ENCODE data around the gene LRIG2.

DNA sequence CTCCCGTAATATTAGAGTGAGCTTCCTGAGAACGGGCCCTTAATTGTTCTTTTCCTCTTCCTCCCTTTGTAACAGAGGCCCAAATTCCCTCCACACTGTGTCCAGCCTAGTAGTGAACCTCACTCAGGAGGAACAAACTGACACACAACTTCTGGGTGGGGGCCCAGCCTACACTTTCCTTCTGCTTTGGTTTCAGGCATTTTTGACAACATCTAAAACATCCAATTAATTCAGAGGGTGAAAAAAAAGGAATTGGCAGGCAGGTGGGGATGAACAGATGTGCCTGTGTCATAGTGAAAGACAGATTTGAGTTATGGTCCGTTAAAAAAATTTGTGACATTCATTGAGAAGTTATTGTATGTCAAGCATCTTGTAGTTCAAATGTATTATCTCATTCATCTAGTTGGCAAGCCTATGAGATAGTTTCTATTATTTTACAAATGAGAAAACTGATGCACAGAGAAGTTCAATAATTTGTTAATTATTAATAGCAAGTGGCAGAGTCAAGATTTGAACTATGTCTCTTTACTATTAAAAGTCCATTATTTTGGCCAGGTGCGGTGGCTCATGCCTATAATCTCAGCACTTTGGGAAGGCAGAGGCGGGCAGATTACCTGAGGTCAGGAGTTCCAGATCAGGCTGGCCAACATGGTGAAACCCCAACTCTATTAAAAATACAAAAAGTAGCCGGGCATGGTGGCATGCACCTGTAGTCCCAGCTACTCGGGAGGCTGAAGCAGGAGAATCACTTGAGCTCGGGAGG is 41.6 kb upstream of the LRIG2 start:
- TF ChIP-seq, protein P1, sequence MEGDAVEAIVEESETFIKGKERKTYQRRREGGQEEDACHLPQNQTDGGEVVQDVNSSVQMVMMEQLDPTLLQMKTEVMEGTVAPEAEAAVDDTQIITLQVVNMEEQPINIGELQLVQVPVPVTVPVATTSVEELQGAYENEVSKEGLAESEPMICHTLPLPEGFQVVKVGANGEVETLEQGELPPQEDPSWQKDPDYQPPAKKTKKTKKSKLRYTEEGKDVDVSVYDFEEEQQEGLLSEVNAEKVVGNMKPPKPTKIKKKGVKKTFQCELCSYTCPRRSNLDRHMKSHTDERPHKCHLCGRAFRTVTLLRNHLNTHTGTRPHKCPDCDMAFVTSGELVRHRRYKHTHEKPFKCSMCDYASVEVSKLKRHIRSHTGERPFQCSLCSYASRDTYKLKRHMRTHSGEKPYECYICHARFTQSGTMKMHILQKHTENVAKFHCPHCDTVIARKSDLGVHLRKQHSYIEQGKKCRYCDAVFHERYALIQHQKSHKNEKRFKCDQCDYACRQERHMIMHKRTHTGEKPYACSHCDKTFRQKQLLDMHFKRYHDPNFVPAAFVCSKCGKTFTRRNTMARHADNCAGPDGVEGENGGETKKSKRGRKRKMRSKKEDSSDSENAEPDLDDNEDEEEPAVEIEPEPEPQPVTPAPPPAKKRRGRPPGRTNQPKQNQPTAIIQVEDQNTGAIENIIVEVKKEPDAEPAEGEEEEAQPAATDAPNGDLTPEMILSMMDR (IDR thresholded peaks at IDR 0.05 in 2 of 3, conservative IDR thresholded peaks at IDR 0.05 in 1 of 3; ENCODE audit: borderline replicate concordance in 1 of 3, insufficient read depth in 1 of 3, low read depth in 2 of 3, low read length in 2 of 3) = no peak
- TF ChIP-seq POLR2A (IDR thresholded peaks at IDR 0.05; ENCODE audit: borderline replicate concordance, extremely low read depth, insufficient read depth, insufficient read length) = no peak
- no peak for TF ChIP-seq POLR2AphosphoS5 (IDR thresholded peaks at IDR 0.05; ENCODE audit: low read depth, low read length)
- TF ChIP-seq CEBPB (IDR thresholded peaks at IDR 0.05; ENCODE audit: low read depth) = no peak
- no peak for TF ChIP-seq SIN3A (IDR thresholded peaks at IDR 0.05; ENCODE audit: low read depth)
- TF ChIP-seq, protein P2, sequence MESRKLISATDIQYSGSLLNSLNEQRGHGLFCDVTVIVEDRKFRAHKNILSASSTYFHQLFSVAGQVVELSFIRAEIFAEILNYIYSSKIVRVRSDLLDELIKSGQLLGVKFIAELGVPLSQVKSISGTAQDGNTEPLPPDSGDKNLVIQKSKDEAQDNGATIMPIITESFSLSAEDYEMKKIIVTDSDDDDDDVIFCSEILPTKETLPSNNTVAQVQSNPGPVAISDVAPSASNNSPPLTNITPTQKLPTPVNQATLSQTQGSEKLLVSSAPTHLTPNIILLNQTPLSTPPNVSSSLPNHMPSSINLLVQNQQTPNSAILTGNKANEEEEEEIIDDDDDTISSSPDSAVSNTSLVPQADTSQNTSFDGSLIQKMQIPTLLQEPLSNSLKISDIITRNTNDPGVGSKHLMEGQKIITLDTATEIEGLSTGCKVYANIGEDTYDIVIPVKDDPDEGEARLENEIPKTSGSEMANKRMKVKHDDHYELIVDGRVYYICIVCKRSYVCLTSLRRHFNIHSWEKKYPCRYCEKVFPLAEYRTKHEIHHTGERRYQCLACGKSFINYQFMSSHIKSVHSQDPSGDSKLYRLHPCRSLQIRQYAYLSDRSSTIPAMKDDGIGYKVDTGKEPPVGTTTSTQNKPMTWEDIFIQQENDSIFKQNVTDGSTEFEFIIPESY (IDR thresholded peaks at IDR 0.05; ENCODE audit: extremely low read depth, insufficient replicate concordance, low read length) = no peak
- no peak for TF ChIP-seq EGR1 (IDR thresholded peaks at IDR 0.05; ENCODE audit: low read depth)
- no peak for TF ChIP-seq EZH2 (IDR thresholded peaks at IDR 0.05)
- TF ChIP-seq, protein P3, sequence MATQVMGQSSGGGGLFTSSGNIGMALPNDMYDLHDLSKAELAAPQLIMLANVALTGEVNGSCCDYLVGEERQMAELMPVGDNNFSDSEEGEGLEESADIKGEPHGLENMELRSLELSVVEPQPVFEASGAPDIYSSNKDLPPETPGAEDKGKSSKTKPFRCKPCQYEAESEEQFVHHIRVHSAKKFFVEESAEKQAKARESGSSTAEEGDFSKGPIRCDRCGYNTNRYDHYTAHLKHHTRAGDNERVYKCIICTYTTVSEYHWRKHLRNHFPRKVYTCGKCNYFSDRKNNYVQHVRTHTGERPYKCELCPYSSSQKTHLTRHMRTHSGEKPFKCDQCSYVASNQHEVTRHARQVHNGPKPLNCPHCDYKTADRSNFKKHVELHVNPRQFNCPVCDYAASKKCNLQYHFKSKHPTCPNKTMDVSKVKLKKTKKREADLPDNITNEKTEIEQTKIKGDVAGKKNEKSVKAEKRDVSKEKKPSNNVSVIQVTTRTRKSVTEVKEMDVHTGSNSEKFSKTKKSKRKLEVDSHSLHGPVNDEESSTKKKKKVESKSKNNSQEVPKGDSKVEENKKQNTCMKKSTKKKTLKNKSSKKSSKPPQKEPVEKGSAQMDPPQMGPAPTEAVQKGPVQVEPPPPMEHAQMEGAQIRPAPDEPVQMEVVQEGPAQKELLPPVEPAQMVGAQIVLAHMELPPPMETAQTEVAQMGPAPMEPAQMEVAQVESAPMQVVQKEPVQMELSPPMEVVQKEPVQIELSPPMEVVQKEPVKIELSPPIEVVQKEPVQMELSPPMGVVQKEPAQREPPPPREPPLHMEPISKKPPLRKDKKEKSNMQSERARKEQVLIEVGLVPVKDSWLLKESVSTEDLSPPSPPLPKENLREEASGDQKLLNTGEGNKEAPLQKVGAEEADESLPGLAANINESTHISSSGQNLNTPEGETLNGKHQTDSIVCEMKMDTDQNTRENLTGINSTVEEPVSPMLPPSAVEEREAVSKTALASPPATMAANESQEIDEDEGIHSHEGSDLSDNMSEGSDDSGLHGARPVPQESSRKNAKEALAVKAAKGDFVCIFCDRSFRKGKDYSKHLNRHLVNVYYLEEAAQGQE (IDR thresholded peaks at IDR 0.05; ENCODE audit: low read depth) = no peak
- TF ChIP-seq, protein P4, sequence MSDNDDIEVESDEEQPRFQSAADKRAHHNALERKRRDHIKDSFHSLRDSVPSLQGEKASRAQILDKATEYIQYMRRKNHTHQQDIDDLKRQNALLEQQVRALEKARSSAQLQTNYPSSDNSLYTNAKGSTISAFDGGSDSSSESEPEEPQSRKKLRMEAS (IDR thresholded peaks at IDR 0.05) = no peak
- TF ChIP-seq ZNF274 (IDR thresholded peaks at IDR 0.05; ENCODE audit: low read depth, low read length) = no peak
